Ovary (tissue), 9 donors: ENCODE measurements around the gene CACNA2D3. TPM values are rescaled to one million over a fixed set of nuclear protein-coding genes. Genes with fewer than 3 reads are reported as not detected.

Experiments
- DNase-seq, 5 donors: peaks; one replicate each; pipeline ENCODE4 v3.0.0-alpha.2; 2019 to 2020
- H3K27ac ChIP-seq, 2 donors: fragments of 200-600 bp; one replicate each; pipeline versions ENCODE4 v1.5.1 to v1.8.0; 2019 to 2022
- H3K27me3 ChIP-seq: fragments of 200-600 bp; one replicate; pipeline ENCODE4 v1.8.0; 2022
- H3K36me3 ChIP-seq: fragments of 200-600 bp; sonication (generic); one replicate; pipeline ENCODE4 v1.5.1; 2019
- H3K4me1 ChIP-seq: one replicate; pipeline ENCODE4 v1.8.1; 2013; ENCODE audit warnings: mild to moderate bottlenecking, moderate library complexity; ENCODE audit not compliant: insufficient read depth
- H3K4me3 ChIP-seq: fragments of 200-600 bp; sonication (generic); one replicate; pipeline ENCODE4 v1.5.1; 2017
- H3K9me3 ChIP-seq, 2 donors: fragments of 200-600 bp in 1 of 2; sonication (generic) in 1 of 2; one replicate each; pipeline versions ENCODE4 v1.5.1 to v1.8.1; 2013 to 2019; ENCODE audit warnings: mild to moderate bottlenecking in 1 of 2, moderate library complexity in 1 of 2
- EP300 ChIP-seq: sonication (generic); formaldehyde crosslinking; IDR thresholded peaks from one replicate; pipeline ENCODE4 v1.6.1; 2017; ENCODE audit warnings: antibody characterized with exemption
- POLR2A ChIP-seq: fragments of 450-650 bp; IDR thresholded peaks from one replicate; pipeline ENCODE4 v1.6.1; 2017; ENCODE audit warnings: antibody characterized with exemption, mild to moderate bottlenecking, moderate library complexity
- WGBS, 3 donors: extraction: QIAGEN DNeasy Blood & Tissue Kit in 1 of 3; methylation state at CpG; one replicate each; pipeline versions ENCODE4 v1.1.5 to v1.1.7; 2013 to 2017; 5-methylcytosine and 5-hydroxymethylcytosine counted together
- intact Hi-C, 4 donors: fragments of 100-400 bp; cut with DNase I; formaldehyde crosslinking; loops; one replicate each; pipeline versions ENCODE4 v1.11.0 to v1.15.1; 2022 to 2023
- polyA plus RNA-seq, 2 donors: library from polyadenylated mRNA; stranded (reverse); fragments of 200-250 nt in 1 of 2; fragments of 350-450 nt in 1 of 2; fragmentation: Illumina TruSeq in 1 of 2; extraction: RNeasy Lipid Tissue Mini Kit (QIAGEN cat#74804) in 1 of 2; gene quantifications; one replicate each; pipeline ENCODE4 v1.2.3, GENCODE V29; 2013 to 2014
- total RNA-seq, 7 donors: library from RNA; depleted of rRNA in 2 of 7; stranded (reverse); fragments of >200 nt in 2 of 7; fragmentation: NEBNext Ultra II Directional in 3 of 7; extraction: Animal tissue kit (Norgen Biotek cat#: 25700) in 3 of 7; gene quantifications; one replicate each; pipeline versions ENCODE4 v1.1.0 to v1.2.4, GENCODE V29; 2016 to 2023
- TF ChIP-seq, protein P1 (sequence below), 3 donors: fragments of 450-650 bp in 2 of 3; fragments of 200-600 bp in 1 of 3; IDR thresholded peaks; one replicate each; pipeline versions ENCODE4 v1.5.1 to v1.8.0; 2016 to 2022; ENCODE audit warnings: antibody characterized with exemption in 3 of 3, mild to moderate bottlenecking in 1 of 3
- donor health status: DM: no; HTN: no; CAD: no; lungs with moderate emphysema.
- donor health status: DM: no; HTN: no; CAD: no.
- donor health status: Bipolar disorder and iron deficiency.
- donor health status: DM: yes; HTN: yes; CAD: no.
- donor health status: DM: no; HTN: no; CAD: no.
- donor health status: DM: yes; HTN: yes; CAD: no.

The CACNA2D3 gene
- total and polyA plus RNA-seq, 9 donors = 2.0 to 10.1 (median 4.7) TPM

DNA sequence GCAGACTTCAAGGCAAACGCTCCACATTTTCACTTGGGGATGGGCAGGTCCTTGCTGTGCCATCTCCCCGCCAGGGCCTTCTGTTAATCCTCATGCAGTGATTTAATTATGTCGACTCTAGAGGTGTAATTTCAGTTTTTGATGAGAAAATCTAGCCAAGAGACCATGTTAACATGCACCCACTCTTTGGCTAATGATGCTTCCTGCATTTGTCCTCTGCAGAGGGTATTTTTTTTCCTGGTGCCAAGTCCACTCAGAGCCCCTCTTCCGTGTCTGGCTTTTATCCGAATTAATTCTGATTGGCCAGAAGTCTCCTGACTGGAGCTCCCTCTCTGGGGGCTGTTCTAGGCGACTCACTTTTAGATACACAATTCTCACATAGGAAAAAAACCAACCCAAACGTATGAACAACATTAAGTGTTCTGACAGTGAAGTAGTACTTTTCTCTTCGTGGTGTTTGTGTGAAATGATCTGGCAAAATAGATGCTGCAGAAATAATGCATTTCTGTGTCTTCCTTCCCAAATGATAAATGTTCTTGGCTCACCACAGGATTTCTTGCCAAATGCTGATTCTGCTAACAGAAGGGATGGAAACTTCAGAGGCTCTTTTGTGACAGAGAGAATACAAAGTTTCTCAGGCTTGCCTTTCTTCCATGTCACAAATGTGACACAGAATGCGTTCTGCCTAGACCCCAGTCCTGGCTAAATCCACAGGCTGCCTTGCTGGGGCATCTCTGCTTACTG lies 190.0 kb downstream of the CACNA2D3 start:
- Histone ChIP-seq H3K27me3 (no peaks in the 10 kb centered on the region), H3K4me1 (no peaks in the 10 kb centered on the region), H3K36me3 (no peaks in the 10 kb centered on the region), H3K27ac (no peak overlapping the region), H3K9me3 (no peaks in the 10 kb centered on the region), H3K4me3 (no peak overlapping the region)
- DNase-seq = no peak
- intact Hi-C loops = no loop called here
- WGBS, 3 donors = 49 to 63% (median 59%) methylated on average over 9 of the region's 9 CpGs
- no peak for TF ChIP-seq EP300

DNA sequence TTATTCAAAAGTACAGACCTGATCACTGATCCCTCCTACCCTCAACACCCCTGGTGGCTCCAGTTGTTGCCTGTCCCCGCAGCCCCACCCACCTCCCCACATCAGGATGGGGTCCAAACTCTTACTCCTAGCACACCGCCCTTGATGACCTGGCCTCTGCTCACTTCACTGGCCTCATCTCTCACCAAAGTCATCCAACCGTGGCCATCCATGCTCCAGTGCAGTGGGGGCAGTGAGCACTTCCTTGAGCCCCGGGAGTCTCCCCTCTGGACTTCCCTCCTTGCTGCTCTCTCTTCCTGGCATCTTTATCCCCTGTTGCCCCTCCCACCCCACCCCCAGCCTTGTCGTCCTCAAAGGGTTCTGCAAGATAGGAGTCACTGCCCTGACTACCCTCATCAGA lies 191.1 kb downstream of the CACNA2D3 start:
- WGBS, 3 donors = 86 to 92% (median 87%) methylated on average over 5 of the region's 5 CpGs
- Histone ChIP-seq H3K4me1 (no peaks in the 10 kb centered on the region), H3K27ac (no peak overlapping the region), H3K9me3 (no peaks in the 10 kb centered on the region), H3K36me3 (no peaks in the 10 kb centered on the region), H3K27me3 (no peaks in the 10 kb centered on the region), H3K4me3 (no peak overlapping the region)
- DNase-seq = no peak
- intact Hi-C loops = no loop called here
- TF ChIP-seq EP300 (no peak), POLR2A (no peak)
- TF ChIP-seq, protein P1, sequence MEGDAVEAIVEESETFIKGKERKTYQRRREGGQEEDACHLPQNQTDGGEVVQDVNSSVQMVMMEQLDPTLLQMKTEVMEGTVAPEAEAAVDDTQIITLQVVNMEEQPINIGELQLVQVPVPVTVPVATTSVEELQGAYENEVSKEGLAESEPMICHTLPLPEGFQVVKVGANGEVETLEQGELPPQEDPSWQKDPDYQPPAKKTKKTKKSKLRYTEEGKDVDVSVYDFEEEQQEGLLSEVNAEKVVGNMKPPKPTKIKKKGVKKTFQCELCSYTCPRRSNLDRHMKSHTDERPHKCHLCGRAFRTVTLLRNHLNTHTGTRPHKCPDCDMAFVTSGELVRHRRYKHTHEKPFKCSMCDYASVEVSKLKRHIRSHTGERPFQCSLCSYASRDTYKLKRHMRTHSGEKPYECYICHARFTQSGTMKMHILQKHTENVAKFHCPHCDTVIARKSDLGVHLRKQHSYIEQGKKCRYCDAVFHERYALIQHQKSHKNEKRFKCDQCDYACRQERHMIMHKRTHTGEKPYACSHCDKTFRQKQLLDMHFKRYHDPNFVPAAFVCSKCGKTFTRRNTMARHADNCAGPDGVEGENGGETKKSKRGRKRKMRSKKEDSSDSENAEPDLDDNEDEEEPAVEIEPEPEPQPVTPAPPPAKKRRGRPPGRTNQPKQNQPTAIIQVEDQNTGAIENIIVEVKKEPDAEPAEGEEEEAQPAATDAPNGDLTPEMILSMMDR (IDR thresholded peaks at IDR 0.05) = no peak

DNA sequence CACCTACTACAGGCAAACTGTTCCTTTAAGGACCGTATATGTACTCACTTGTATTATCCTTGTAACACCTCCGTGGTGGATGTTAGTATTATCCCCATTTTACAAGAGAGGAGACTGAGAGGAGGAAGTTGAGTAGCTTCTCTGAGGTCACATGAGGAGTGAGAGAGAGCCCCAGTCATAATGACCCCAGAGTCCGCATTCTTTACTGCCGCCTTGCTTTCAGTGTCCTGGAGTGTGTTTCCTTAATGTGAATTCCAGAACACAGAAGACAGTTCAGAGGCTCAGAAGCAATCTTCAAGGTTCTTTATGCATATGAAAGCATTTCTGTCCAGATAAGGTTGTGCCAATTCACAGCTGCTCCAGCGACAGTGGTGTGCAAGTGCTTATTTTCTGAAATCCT lies 199.2 kb downstream of the CACNA2D3 start:
- Histone ChIP-seq H3K27me3 (no peaks in the 10 kb centered on the region), H3K4me3 (no peak overlapping the region), H3K9me3 (no peaks in the 10 kb centered on the region), H3K36me3 (no peaks in the 10 kb centered on the region), H3K4me1 (no peaks in the 10 kb centered on the region), H3K27ac (no peak overlapping the region)
- TF ChIP-seq POLR2A (no peak), EP300 (no peak)
- TF ChIP-seq, protein P1 (IDR thresholded peaks at IDR 0.05) = no peak
- DNase-seq = no peak
- intact Hi-C loops = no loop called here
- WGBS, 3 donors = 20 to 45% (median 21%) methylated on average over 5 of the region's 5 CpGs

DNA sequence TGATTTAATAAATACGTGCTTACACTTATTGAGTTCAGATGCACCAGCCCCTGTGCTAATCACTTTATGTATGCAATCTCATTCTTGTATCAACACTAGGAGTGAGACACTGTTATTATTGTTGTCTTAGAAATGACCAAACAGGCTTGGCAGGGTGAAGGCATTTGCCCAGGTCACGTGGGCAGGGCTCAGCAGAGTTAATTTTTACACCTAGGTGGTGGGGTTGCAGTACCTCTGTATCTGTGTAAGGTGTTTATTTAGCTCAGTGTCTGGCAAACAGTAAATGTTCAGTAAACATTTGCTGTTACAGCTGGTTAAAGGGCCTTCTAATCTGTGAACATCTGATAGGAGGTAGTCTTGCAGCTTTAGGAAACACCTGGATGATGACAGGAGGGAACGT lies 200.0 kb downstream of the CACNA2D3 start:
- WGBS, 3 donors = 88 to 93% (median 92%) methylated on average over 3 of the region's 3 CpGs
- intact Hi-C loops = no loop called here

DNA sequence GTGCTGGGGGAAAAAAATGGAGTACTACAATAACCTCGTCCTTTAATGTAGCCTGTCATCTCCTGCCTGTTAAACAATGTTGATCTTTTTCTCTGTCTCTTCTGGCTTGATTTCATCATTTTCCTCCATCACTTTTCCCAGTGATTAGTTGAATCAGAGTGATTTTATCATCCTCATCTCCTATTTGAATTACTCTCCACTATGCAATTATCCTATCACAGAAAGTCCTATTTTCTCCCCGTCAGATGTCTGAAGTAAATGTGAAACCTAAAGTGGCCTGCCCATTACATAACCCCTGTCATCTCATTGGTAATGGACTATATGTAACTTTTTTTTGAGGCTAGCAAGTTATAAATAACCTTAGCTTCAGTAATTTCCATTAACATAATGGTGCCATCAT lies 201.8 kb downstream of the CACNA2D3 start:
- no peak overlapping the region for H3K27ac ChIP-seq
- no peaks in the 10 kb centered on the region for H3K36me3 ChIP-seq
- no peaks in the 10 kb centered on the region for H3K27me3 ChIP-seq
- H3K4me1 ChIP-seq = no peaks in the 10 kb centered on the region
- intact Hi-C loops = loop anchor here in 1 of 4 donors (2.0 kb wide), 1 partner anchor 27 kb away; no protein-coding TSS in a partner anchor
- H3K9me3 ChIP-seq = no peaks in the 10 kb centered on the region
- TF ChIP-seq EP300 = no peak
- TF ChIP-seq POLR2A = no peak
- TF ChIP-seq, protein P1 (IDR thresholded peaks at IDR 0.05) = no peak
- no peak overlapping the region for H3K4me3 ChIP-seq
- no peak for DNase-seq
- WGBS, 3 donors = 89 to 95% (median 94%) methylated on average over 2 of the region's 2 CpGs

More for the DNA sequence above, 200.0 kb downstream of the CACNA2D3 start:
- H3K36me3 ChIP-seq = no peaks in the 10 kb centered on the region
- H3K27ac ChIP-seq = no peak overlapping the region
- no peaks in the 10 kb centered on the region for H3K27me3 ChIP-seq
- no peak for DNase-seq
- TF ChIP-seq EP300 (no peak), POLR2A (no peak)
- TF ChIP-seq, protein P1 (IDR thresholded peaks at IDR 0.05) = no peak
- no peaks in the 10 kb centered on the region for H3K4me1 ChIP-seq
- H3K4me3 ChIP-seq = no peak overlapping the region
- no peaks in the 10 kb centered on the region for H3K9me3 ChIP-seq
